Measurements from ENCODE around the gene AGPAT3.

Gene AGPAT3

GRCh38 chr21:44005593-44005992 is 140.6 kb downstream of the AGPAT3 start:
- DNase-seq: no peak

- no peak for DNase-seq
Observed at GRCh38 chr21:44006017-44006619, 141.1 kb downstream of the AGPAT3 start.

- DNase-seq: no peak
Observed at GRCh38 chr21:44006656-44007055, 141.6 kb downstream of the AGPAT3 start.

GRCh38 chr21:44010429-44010828 is 145.4 kb downstream of the AGPAT3 start:
- no peak for DNase-seq

GRCh38 chr21:44011123-44011522 is 146.1 kb downstream of the AGPAT3 start:
- DNase-seq: no peak

GRCh38 chr21:44011579-44012473 is 146.8 kb downstream of the AGPAT3 start, which contains the start of gene TRAPPC10:
TRAPPC10 (plus strand) TSS chr21:44012309; CDS start chr21:44012494, 185 bp downstream.
- peak; percentile 90 for DNase-seq

- no peak for DNase-seq
Observed at GRCh38 chr21:44012474-44013379, 147.7 kb downstream of the AGPAT3 start.

GRCh38 chr21:44013380-44014088 is 148.5 kb downstream of the AGPAT3 start:
- no peak for DNase-seq

GRCh38 chr21:44017601-44018000 is 152.6 kb downstream of the AGPAT3 start:
- no peak for DNase-seq

- DNase-seq: no peak
Observed at GRCh38 chr21:44018127-44018526, 153.1 kb downstream of the AGPAT3 start.

GRCh38 chr21:44018813-44019567 is 154.0 kb downstream of the AGPAT3 start:
- no peak for DNase-seq

GRCh38 chr21:44019568-44019958 is 154.5 kb downstream of the AGPAT3 start:
- DNase-seq: no peak

GRCh38 chr21:44020551-44020950 is 155.5 kb downstream of the AGPAT3 start:
- no peak for DNase-seq

GRCh38 chr21:44021064-44021463 is 156.0 kb downstream of the AGPAT3 start:
- DNase-seq: no peak

GRCh38 chr21:44024257-44024656 is 159.2 kb downstream of the AGPAT3 start:
- no peak for DNase-seq

GRCh38 chr21:44024887-44025353 is 159.9 kb downstream of the AGPAT3 start:
- DNase-seq: no peak

- DNase-seq: no peak
Observed at GRCh38 chr21:44027607-44028286, 162.7 kb downstream of the AGPAT3 start.

GRCh38 chr21:44028287-44028659 is 163.2 kb downstream of the AGPAT3 start:
- DNase-seq: no peak

GRCh38 chr21:44029460-44030087 is 164.6 kb downstream of the AGPAT3 start:
- DNase-seq: no peak

GRCh38 chr21:44035244-44035643 is 170.2 kb downstream of the AGPAT3 start:
- no peak for DNase-seq

Measured in NCI-H2107 (cell line).